Ramos (cell line): ENCODE measurements around the gene MCU.

Source experiments
- in situ Hi-C: fragments of 300-500 bp; cut with MboI; formaldehyde crosslinking; loops from one replicate; pipeline ENCODE4 v1.14.3; 2022; ENCODE audit warnings: low sequenced_read_pairs; ENCODE audit not compliant: unreplicated experiment

The MCU gene

DNA sequence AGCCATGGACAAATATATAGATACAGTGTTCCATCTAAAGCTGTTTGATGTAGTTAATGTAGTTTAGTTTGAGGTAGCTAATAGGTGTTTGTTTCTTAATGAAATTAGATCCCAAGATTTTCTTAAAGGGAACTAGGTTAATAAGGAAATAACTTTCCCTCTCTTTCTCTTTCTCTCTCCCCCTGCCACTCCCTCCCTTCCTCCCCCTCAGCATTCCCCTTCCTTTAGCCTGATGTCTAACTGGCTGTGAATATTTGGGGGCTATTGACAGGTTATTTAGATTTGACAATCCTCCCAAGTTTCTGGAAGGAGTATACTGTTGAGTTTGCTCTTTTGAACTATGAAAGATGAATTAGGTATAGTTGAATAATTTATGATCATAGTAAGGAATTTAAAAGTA lies 136.4 kb downstream of the MCU start:
- in situ Hi-C loops: no loop called here

DNA sequence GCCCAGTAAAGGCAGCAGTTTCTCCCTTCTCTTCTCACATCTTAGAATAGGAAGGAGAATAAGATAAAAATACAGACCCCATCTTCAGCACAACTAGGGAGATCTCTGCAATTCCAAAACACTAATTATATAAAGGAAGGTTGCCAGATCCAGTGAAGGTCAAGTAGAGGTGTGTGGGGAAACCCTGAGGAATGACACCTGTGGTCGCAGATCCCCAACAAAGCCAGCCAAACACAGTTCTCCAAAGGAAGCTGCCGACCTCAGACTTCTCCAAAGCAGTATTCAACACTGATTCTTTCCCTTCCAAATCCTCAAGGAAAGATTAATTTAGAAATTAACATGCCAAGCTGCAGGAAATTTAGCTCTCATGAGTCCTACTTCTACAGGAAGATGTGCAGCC lies 138.7 kb downstream of the MCU start:
- in situ Hi-C loops: loop anchor here (10.0 kb wide), 1 partner anchor 466 kb away; no protein-coding TSS in a partner anchor

DNA sequence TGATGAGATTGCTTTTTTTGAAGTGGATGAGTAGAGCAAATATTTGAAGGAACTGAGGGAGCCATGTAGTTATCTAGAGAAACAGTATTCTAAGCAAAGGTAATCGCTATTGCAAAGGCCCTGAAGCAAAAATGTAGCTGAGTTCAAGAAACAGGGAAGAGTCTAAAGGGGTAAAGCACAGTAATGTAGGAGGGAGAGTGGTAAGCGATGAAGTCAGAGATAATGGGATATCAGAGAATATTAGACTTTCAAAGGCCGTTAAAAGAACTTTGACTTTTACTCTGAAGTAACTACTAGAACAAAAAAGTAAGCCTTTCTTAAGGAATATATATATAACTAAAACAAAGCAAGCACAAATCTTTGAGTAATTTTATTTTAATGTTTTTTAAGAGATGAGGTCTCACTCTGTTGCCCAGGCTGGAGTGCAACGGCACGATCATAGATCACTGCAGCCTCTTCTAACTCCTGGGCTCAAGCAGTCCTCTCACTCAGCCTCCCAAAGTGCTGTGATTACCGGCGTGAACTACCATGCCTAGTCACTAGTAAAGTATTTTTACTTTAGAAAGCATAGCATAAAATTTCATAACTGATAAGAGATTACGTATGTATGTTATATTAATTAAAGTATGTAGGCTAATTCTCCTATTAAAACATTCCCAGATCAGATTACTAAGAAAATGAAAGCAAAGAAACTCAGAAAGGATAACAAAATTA lies 139.9 kb downstream of the MCU start:
- in situ Hi-C loops: loop anchor here (10.0 kb wide), 1 partner anchor 467 kb away; no protein-coding TSS in a partner anchor

DNA sequence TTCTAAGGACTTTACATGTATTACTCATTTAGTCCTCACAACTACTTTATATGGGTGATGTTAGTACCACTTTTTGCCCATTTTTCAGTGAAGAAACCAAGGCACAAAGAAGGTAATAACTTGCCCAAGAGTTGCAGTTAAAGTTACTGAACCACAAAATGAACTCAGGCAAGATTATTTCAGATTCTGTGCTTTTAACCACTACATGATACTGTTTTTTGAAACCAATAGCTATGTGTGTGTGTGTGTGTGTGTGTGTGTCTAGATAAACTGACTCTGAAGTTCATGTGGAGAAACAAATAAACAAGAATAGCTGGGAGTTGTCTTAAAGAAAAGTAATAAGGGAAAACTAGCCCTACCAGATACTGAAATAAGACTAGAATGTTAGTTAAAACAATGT lies 140.8 kb downstream of the MCU start:
- in situ Hi-C loops: loop anchor here (10.0 kb wide), 1 partner anchor 468 kb away; no protein-coding TSS in a partner anchor

DNA sequence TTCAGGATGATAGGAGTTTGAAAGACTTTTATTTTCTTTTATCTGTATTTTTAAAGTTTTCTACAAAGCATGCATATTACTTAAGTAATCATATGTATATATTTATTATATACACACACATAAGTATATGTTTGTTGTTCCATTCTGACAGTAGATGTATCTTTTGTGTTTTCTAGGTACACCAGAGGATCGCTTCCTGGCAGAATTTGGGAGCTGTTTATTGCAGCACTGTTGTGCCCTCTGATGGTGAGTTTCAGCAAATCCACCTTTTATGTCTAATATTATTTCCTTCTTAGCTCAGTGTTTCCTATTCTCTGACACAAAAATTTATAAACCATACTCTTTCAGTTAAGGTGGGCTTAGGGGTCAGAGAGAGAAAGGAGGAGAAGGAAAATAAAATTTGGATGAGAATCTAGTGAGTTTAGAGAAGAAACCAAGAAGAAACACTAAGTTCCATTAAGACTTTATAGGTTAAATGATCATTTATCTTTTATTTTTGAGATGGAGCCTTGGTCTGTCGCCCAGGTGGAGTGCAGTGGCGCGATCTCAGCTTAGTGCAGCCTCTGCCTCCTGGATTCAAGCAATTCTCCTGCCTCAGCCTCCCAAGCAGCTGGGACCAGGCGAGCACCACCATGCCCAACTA lies 142.4 kb downstream of the MCU start:
- in situ Hi-C loops: loop anchor here (10.0 kb wide), 1 partner anchor 470 kb away; no protein-coding TSS in a partner anchor

DNA sequence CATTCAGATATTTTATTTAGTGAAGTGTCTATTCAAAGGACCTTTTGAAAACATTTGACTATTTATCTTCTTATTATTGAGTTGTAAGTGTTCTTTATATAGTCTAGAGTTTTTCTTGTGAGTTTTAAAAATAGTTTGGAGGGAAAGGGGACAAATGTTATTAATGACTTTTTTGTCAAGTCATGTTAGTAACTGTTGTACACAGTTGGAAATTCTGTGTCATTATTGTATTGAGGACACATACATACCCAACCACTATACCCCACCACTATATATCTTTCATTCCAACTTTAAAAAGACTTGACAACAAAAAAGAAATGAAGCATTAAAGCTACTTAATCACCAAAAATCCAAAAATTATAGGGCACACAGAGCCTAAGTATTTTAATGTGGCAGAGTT lies 148.4 kb downstream of the MCU start:
- in situ Hi-C loops: no loop called here

DNA sequence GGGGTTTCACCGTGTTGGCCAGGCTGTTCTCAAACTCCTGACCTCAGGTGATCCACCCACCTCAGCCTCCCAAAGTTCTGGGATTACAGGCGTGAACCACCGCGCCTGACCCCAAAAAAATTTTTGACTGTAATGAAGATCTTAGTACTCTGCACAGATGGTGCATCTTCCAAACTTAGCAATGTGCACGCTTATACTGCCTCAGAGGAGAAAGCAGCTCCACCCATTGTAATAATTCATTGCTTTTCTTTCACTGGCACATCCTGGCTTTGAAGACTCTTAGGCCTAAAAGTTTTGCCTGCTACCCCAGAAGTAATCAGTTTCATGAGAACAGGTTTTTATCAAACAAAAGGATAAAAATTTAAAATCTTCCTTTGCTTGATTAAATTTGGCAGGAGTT lies 149.5 kb downstream of the MCU start:
- in situ Hi-C loops: no loop called here

DNA sequence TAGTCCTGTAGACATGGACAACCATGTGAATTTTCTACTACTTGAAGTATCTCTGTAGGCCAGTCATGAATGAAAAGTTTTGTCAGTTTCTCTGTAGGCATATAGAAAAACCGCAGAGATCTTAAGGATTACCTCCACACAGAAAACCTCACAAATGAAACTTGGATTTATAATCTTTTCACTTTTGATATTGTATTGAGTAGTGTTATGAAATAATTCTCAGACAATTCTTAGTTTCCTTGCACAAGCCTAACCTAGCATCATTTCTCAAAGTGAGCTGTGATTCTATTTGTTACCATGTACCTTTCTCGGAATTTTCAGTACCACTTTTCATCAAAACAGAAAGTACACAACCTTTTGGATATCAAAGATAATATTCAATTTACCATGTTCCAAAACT lies 150.2 kb downstream of the MCU start:
- in situ Hi-C loops: no loop called here

DNA sequence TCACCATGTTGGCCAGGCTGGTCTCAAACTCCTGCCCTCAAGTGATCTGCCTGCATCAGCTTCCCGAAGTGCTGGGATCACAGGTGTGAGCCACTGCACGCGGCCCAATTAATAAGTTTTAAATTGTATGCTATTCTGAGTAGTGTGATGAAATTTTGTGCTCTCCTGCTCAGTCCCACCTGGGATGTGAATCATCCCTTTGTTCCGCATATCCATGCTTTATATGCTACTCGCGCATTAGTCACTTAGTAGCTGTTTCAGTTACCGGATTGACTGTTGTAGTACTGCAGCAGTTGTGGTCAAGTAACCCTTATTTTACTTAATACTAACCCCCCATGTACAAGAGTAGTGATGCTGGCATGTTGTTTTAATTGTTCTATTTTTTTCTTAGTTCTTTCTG lies 154.3 kb downstream of the MCU start:
- in situ Hi-C loops: no loop called here

DNA sequence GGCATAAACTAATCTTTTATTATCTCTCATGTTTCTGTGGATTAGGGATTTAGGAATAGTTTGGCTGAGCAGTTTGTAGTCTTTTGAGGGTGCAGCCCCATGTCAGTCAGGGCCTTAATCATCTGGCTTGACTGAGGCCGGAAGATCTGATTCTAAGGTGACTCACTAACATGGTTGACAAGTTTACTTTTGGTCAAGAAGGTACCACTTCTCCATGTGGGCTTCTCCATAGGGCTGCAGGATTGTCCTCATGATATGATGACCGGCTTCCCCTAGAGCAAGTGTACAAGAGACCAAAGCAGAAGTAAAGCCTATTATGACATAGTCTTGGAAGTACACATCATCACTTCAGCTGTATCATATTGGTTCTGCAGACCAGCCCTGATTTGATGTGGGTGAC lies 155.7 kb downstream of the MCU start:
- in situ Hi-C loops: no loop called here

DNA sequence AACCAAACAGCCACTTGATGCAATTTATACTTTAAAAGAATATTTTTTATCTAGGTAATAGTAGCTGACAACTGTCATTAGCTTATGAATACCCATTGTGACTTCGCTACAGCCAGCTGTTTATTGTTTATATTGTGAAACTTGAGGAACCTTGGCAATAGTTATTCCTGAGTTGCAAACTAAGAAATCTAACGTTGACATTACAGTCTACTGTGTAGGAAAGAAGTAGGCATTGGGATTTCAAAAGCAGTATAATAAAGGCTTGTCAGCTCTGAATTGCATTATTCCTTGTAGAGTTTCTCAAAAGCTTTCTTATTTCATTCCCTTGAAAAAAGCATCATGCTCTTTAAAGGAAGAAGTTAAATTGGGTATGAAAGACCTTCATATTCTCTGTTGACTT lies 158.9 kb downstream of the MCU start:
- in situ Hi-C loops: no loop called here

DNA sequence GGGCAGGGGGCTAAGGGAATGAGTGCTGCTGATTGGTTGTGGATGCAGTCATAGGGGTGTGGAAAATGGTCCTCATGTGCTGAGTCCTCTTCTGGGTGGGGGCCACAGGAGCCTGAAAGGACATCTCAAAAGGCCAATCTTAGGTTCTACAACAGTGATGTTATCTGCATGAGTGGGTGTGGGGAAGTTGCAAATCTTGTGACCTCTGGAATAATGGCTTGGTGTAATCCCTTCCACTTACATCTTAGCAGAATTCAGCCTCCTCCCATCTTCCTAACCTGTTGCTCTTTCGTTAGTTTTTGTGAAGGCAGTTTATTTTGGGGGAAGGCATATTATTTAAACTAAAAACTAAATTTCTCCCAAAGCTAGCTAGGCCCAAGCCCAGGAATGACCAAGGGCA lies 159.6 kb downstream of the MCU start:
- in situ Hi-C loops: no loop called here

DNA sequence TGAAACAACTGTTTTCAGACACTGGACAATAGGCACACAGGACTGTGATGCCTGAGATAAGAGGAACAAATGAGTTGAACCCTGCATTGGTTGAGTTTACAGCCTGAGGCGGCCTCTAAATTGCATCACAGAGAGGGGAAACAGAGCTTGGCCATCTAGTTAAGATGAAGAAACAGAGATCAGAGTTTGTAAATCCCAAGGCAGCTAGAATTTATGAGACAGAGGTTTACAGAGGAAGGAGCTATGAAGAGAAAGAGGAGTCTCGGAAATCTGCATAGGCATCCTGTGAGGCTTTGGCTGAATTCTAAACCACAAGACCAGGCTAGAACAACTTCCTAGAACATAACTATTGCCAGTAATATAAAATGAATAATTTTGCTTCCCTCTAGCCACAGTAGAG lies 160.6 kb downstream of the MCU start:
- in situ Hi-C loops: no loop called here

DNA sequence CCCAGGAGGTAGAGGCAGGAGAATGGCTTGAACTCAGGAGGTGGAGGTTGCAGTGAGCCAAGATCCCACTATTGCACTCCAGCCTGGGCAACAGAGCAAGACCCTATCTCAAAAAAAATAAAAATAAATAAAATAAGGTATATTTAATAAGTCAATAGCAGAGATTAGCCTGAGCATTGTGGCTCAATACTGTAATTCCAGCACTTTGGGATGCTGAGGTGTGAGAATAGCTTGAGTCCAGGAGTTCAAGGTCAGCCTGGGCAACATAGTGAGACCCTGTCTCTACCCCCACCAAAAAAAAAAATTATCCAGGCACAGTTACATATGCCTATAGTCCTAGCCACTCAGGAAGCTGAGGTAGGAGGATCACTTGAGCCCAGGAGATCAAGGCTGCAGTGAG lies 163.2 kb downstream of the MCU start:
- in situ Hi-C loops: no loop called here

DNA sequence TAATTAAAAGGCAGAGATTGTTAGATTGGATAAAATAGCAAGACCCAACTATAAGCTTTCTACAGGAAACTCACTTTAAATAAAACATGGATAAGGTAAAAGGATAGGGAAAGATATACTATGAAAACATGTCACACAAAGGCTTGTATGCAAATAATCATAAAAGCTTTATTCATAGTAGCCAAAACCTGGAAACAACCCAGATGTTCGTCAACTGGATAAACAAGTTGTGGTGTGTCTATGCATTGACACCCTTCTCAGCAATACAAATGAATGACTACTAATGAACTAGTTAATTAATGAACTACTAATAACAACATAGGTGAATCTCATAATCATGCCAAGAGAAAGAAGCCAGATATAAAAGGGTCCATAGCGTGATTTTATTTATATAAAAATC lies 163.8 kb downstream of the MCU start:
- in situ Hi-C loops: no loop called here

DNA sequence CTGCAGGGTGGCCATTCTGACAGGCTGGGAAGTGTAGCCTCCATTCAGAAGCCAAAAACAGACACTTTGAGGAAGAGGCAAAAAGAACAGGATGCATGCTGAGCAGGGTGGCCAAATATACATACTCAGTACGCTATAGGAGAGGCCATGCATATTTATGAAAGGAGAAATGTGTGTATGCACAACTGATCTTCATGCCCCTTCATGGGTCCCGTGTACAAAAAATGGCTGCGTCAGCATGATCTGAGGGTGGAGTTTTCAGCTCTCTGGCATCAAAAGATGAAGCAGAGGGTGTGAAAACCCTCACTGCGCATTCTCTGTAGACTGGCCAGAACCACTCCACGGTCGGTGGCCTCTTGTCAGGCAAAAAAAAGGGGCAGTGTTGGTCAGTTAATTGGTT lies 166.1 kb downstream of the MCU start:
- in situ Hi-C loops: no loop called here

DNA sequence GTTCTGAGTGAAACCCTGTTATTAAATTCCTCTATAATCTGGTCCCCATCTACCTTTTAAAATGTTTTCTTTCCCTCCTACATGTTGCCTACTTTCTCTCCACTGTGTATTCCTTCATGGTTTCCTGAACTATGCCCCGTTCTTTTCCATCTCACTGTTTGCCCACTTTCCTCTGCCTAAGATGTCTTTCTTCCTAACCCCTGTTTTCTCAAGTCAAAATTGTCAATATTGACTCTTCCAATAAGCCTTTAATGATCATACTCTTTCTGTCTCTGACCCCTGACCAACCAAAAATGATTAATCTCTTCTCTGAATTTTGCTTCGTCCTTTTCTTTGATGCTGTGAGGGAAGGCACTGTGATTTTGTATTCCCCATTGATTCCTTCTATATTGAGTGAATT lies 171.0 kb downstream of the MCU start:
- in situ Hi-C loops: no loop called here

DNA sequence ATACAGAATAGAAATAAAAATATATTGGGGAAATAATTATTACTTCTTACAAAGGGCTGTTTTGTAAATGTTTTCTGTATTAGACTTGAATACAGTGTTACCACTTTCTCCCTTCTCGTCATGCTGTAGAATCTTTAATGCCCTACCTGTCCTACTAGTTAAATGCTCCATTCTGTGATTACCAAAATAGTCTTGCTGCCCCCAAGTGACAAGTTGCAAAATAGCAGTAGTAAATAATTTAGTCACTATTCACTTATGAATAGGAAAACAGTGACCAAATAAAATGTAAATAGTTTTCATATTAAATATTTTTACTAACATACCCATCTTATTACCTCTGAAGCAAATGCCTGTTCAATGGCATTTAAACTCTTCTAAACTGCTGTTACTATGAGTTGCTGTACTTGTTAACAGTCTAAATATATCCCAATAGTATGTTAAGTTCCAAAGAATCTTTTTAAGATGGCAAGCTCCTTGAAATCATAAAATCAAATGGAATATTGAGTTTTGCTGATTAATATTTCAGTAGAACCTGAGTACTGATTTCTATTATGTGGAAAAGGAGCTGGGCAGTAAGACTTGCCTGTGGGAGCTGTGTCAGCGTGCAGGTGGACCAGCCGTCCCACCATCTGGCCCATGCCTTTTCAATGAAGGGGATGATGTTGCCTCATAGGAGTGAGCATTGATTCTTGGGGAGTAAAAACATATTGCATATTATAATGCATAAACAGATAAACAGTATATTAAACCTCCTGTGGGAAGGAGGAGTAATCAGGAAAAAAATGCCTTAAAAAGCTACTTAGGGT lies 183.5 kb downstream of the MCU start:
- in situ Hi-C loops: no loop called here

DNA sequence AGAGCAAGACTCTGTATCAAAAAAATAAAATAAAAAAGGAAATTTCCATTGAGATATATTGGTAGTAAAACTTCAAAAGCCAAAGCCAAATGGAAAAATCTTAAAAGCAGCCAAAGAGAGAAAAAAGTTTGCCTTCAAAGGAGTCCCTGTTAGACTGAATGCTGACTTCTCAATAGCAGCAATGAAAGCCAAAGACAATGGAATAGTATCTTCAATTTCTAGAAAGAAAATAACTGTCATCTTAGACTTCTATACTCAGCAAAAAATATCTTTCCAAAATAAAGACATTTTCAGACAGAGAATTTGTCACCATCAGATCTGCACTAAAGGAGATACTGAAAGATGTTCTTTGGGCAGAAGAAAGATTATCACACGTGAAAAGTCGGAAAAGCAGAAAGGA lies 187.3 kb downstream of the MCU start:
- in situ Hi-C loops: no loop called here

DNA sequence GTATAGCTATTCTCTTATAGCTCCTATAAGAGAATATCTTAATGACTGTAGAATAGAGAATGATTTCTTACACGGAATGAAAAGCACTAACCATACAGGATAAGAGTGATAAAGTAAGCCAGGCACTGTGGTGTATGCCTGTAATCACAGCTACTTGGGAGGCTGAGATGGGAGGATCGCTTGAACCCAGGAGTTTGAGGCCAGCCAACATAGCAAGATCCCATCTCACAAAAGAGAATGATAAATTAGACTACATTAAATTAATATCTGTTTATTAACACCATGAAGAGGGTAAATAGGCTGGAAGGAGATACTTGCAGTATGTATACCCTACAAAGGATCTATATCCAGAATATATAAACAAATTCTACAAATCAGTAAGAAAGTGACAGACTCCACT lies 189.3 kb downstream of the MCU start:
- in situ Hi-C loops: no loop called here

DNA sequence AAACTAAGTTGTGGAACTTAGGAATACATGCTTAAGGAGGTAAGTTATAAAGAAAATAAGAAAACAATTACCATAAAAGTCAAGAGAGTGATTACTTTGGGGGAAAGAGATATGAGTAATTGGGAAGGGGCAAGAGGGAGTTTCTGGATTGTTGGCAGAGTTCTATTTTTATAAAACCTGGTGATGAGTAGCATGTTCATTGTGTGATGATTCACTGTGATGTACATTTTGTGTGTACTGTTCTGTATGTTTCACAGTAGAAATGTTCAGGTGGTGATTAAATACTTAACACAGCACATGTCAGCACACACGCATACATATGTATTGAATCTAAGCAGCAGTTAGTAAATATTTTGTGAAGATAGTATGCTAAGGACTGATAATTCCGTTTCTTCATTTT lies 191.9 kb downstream of the MCU start:
- in situ Hi-C loops: no loop called here
